K562 (cell line): ENCODE measurements around the gene TLL1. TPM values are rescaled to one million over a fixed set of nuclear protein-coding genes. Genes with fewer than 3 reads are reported as not detected.

ENCODE experiments used
- ATAC-seq: fragments of 200-7000 bp; cut with Tn5 transposase; 3 replicates; pipeline ENCODE4 v1.9.1; 2020; ENCODE audit warnings: moderate library complexity
- BruUV-seq: library from RNA; stranded (reverse); fragments of 400-500 nt; replicated peaks from 2 replicates; lab custom pipeline; 2021; lab: Mats Ljungman, UMichigan
- CTCF ChIA-PET: fragments of 300-600 bp; formaldehyde crosslinking; extraction: SDS; loops from one replicate; lab custom pipeline; 2021; ENCODE audit warnings: low intra/inter-chr PET ratio; lab: Yijun Ruan, JAX
- POLR2A ChIA-PET: fragments of 300-600, 350-650 bp; sonication (Branson Sonifier 250); formaldehyde crosslinking; extraction: SDS; loops from one replicate; lab custom pipeline; 2021; ENCODE audit warnings: antibody characterized with exemption, inconsistent platforms; lab: Yijun Ruan, JAX
- DNase-seq, 4 experiments: peaks; one replicate each; pipeline versions ENCODE4 v3.0.0 to v3.0.0-alpha.2; 2011 to 2018; ENCODE audit warnings: low spot score in 3 of 4, mixed read lengths in 3 of 4; ENCODE audit errors: extremely low read depth in 1 of 4
- FAIRE-seq: peaks from 2 replicates; lab custom pipeline; 2011; peaks lifted over from hg19 to GRCh38; lab: Jason Lieb, UNC
- H2AFZ ChIP-seq: 2 replicates; pipeline ENCODE4 v1.6.0; 2011; ENCODE audit warnings: low read depth, low read length, control low read depth, inconsistent platforms
- H3K27ac ChIP-seq: fragments of 200-600 bp; 3 replicates; pipeline ENCODE4 v1.8.0; 2011; ENCODE audit warnings: low read depth, mild to moderate bottlenecking, control low read depth, inconsistent platforms, low read length, moderate library complexity, mixed read lengths; ENCODE audit errors: extremely low read depth
- H3K27me3 ChIP-seq, 2 experiments: fragments of 300-600 bp in 1 of 2; 2 replicates in 1 of 2; 3 replicates in 1 of 2; pipeline versions ENCODE4 v1.6.0 to v1.8.0; 2011; ENCODE audit warnings: inconsistent platforms in 2 of 2, low read length in 2 of 2, mild to moderate bottlenecking in 1 of 2, mixed read lengths in 1 of 2, moderate library complexity in 1 of 2; ENCODE audit not compliant: control insufficient read depth in 2 of 2, insufficient read depth in 2 of 2
- H3K36me3 ChIP-seq: fragments of 300-600 bp; 3 replicates; pipeline ENCODE4 v1.8.0; 2011; ENCODE audit warnings: mild to moderate bottlenecking, low read length, inconsistent platforms; ENCODE audit not compliant: control insufficient read depth, insufficient read depth
- H3K4me1 ChIP-seq, 2 experiments: fragments of 200-600 bp in 1 of 2; replicated peaks in 1 of 2; 2 replicates in 1 of 2; 3 replicates in 1 of 2; pipeline versions ENCODE4 v1.5.1 to v1.8.0; 2011; ENCODE audit warnings: inconsistent platforms in 2 of 2, low read length in 2 of 2, mild to moderate bottlenecking in 1 of 2, mixed read lengths in 1 of 2, moderate library complexity in 1 of 2; ENCODE audit not compliant: control insufficient read depth in 2 of 2, insufficient read depth in 2 of 2
- H3K4me2 ChIP-seq: 2 replicates; pipeline ENCODE4 v1.6.1; 2011; ENCODE audit warnings: low read length, control low read depth, inconsistent platforms, mixed read lengths; ENCODE audit not compliant: insufficient read depth
- H3K4me3 ChIP-seq: fragments of 200-600 bp; sonication (generic), shearing (Covaris generic); 2 replicates; pipeline ENCODE4 v1.5.1; 2016; ENCODE audit warnings: control low read depth, inconsistent platforms
- H3K79me2 ChIP-seq: fragments of 200-600 bp; 3 replicates; pipeline ENCODE4 v1.8.0; 2011; ENCODE audit warnings: low read length, inconsistent platforms; ENCODE audit not compliant: control insufficient read depth, insufficient read depth
- H3K9ac ChIP-seq, 2 experiments: 2 replicates each; pipeline versions ENCODE4 v1.6.0 to v1.6.1; 2011; ENCODE audit warnings: low read depth in 2 of 2, low read length in 2 of 2, control low read depth in 1 of 2, inconsistent platforms in 1 of 2, mild to moderate bottlenecking in 1 of 2, mixed read lengths in 1 of 2; ENCODE audit not compliant: insufficient read depth in 1 of 2
- H3K9me1 ChIP-seq: one replicate; pipeline ENCODE4 v1.6.0; 2011; ENCODE audit warnings: inconsistent platforms, mild to moderate bottlenecking, low read length, moderate library complexity; ENCODE audit not compliant: control insufficient read depth, insufficient read depth
- H3K9me3 ChIP-seq: replicated peaks from 2 replicates; pipeline ENCODE4 v1.5.1; 2011; ENCODE audit warnings: low read depth, low read length, inconsistent platforms; ENCODE audit not compliant: control insufficient read depth, insufficient read depth
- H4K20me1 ChIP-seq: replicated peaks from 2 replicates; pipeline ENCODE4 v1.6.1; 2011; ENCODE audit warnings: low read length, inconsistent platforms, mixed read lengths; ENCODE audit not compliant: control insufficient read depth, insufficient read depth
- ETS2 ChIP-seq: IDR thresholded peaks from 2 replicates; pipeline ENCODE4 v1.6.1; 2016; ENCODE audit warnings: borderline replicate concordance, missing genetic modification characterization, mild to moderate bottlenecking, moderate library complexity, missing compliant biosample characterization; ENCODE audit not compliant: poor library complexity, severe bottlenecking
- FOS ChIP-seq: IDR thresholded peaks from 3 replicates; pipeline ENCODE4 v1.6.1; 2011; ENCODE audit not compliant: insufficient read length; ENCODE audit errors: extremely low read depth
- KAT2B ChIP-seq: IDR thresholded peaks from one replicate; pipeline ENCODE4 v1.6.1; 2012; ENCODE audit warnings: low read depth, mild to moderate bottlenecking, control low read depth, inconsistent platforms, low read length, moderate library complexity
- NCOA1 ChIP-seq: fragments of 450-650 bp; IDR thresholded peaks from 2 replicates; pipeline ENCODE4 v1.6.1; 2016; ENCODE audit warnings: low read depth
- OTX1 ChIP-seq: fragments of 450-650 bp; formaldehyde crosslinking; IDR thresholded peaks from 2 replicates; pipeline ENCODE4 v1.4.0; 2022; ENCODE audit warnings: mild to moderate bottlenecking
- PCBP2 ChIP-seq: fragments of 200-400 bp; formaldehyde crosslinking; IDR thresholded peaks from 2 replicates; pipeline ENCODE4 v1.6.1; 2018; ENCODE audit warnings: low read length, low read depth, mild to moderate bottlenecking, moderate library complexity; ENCODE audit not compliant: poor library complexity, severe bottlenecking
- RERE ChIP-seq: sonication (generic); formaldehyde crosslinking; IDR thresholded peaks from 2 replicates; pipeline ENCODE4 v1.8.0; 2023; ENCODE audit warnings: missing genetic modification reagents, mild to moderate bottlenecking, borderline replicate concordance
- SREBF2 ChIP-seq: sonication (generic); formaldehyde crosslinking; IDR thresholded peaks from 2 replicates; pipeline ENCODE4 v1.4.0; 2020; ENCODE audit warnings: mild to moderate bottlenecking, missing genetic modification reagents
- ZBTB1 ChIP-seq: sonication (generic); formaldehyde crosslinking; IDR thresholded peaks from 2 replicates; pipeline ENCODE4 v1.8.1; 2023; ENCODE audit warnings: missing genetic modification reagents, low read depth, mild to moderate bottlenecking, borderline replicate concordance
- ZNF780A ChIP-seq: fragments of 250-450 bp; sonication (Bioruptor Pico); IDR thresholded peaks from 2 replicates; pipeline ENCODE4 v1.5.0; 2021; ENCODE audit warnings: mild to moderate bottlenecking
- WGBS: fragments of 100-300 bp; shearing (Covaris generic); methylation state at CpG from one replicate; pipeline ENCODE4 v1.1.6; 2016; ENCODE audit warnings: low coverage, mixed read lengths; ENCODE audit not compliant: insufficient coverage; ENCODE audit errors: missing lambda C conversion rate; 5-methylcytosine and 5-hydroxymethylcytosine counted together
- in situ Hi-C: fragments of 300-500 bp; cut with MboI; formaldehyde crosslinking; loops from 4 replicates; pipeline ENCODE4 v1.15.0; 2018; ENCODE audit warnings: inconsistent platforms, mixed read lengths
- intact Hi-C: fragments of 100-400 bp; cut with micrococcal nuclease; formaldehyde crosslinking; loops from 2 replicates; pipeline ENCODE4 v1.14.2; 2022
- polyA plus RNA-seq, 8 experiments: library from polyadenylated mRNA; depleted of rRNA in 4 of 8; stranded (reverse) in 5 of 8; unstranded in 3 of 8; fragments of >200 nt; fragmentation: Nextera tagmentation in 2 of 8; fragmentation: Illumina TruSeq in 1 of 8; extraction: Ambion mirVana in 2 of 8; extraction: Trizol in 1 of 8; gene quantifications; 2 replicates each; pipeline versions ENCODE4 v1.2.1 to v1.2.3, GENCODE V29; 2011 to 2014; ENCODE audit warnings: inconsistent platforms in 1 of 8, missing spikeins in 1 of 8
- total RNA-seq, 7 experiments: library from RNA; depleted of rRNA in 6 of 7; stranded (reverse); fragments of >200 nt in 6 of 7; fragmentation: Illumina TruSeq in 2 of 7; extraction: Trizol in 2 of 7; gene quantifications; 2 replicates each; pipeline versions ENCODE4 v1.2.1 to v1.2.3, GENCODE V29; 2011 to 2021; ENCODE audit warnings: low replicate concordance in 1 of 7

TLL1 gene
- total and polyA plus RNA-seq, 9 of the 15 experiments (the other 6 are each of a cell fraction or from before 2014, with no cell fraction given): not detected

GRCh38 chr4:166065324-166065723 is 192.3 kb downstream of the TLL1 start:
- in situ Hi-C loops: no loop called here
- no peaks in the 10 kb centered on the region for H3K9me1 ChIP-seq
- WGBS: 0% methylated on average over 2 of the region's 2 CpGs
- H3K4me2 ChIP-seq: no peak overlapping the region
- no peaks in the 10 kb centered on the region for H4K20me1 ChIP-seq
- no TSS peak for BruUV-seq
- no peaks in the 10 kb centered on the region for H3K79me2 ChIP-seq
- no peaks in the 10 kb centered on the region for H3K4me1 ChIP-seq
- ATAC-seq (no peak), FAIRE-seq (no peak), DNase-seq (no peak)
- intact Hi-C loops: no loop called here
- ChIA-PET CTCF (no interaction called here), POLR2A (no interaction called here)
- H3K36me3 ChIP-seq: no peaks in the 10 kb centered on the region
- H3K27ac ChIP-seq: no peak overlapping the region
- H3K4me3 ChIP-seq: no peak overlapping the region
- no peak overlapping the region for H3K9ac ChIP-seq
- TF ChIP-seq FOS (no peak), SREBF2 (CRISPR knock-in tag) (no peak), RERE (CRISPR knock-in tag) (no peak), KAT2B (no peak), ZBTB1 (CRISPR knock-in tag) (no peak), ZNF780A (CRISPR knock-in tag) (no peak), OTX1 (CRISPR knock-in tag) (no peak), NCOA1 (no peak), PCBP2 (no peak), ETS2 (tag) (no peak)
- no peaks in the 10 kb centered on the region for H3K27me3 ChIP-seq
- no peaks in the 10 kb centered on the region for H3K9me3 ChIP-seq
- H2AFZ ChIP-seq: no peak overlapping the region
